Ecto neural progenitor cell (in vitro differentiated cells): Measurements from ENCODE around the gene CHRM2.

Experiments used
- DNase-seq: peaks from one replicate; pipeline ENCODE4 v3.0.0-alpha.2; 2018; ENCODE audit warnings: low spot score

The CHRM2 gene

GRCh38 chr7:136894789-136895188 is 26.3 kb downstream of the CHRM2 start:
- no peak for DNase-seq

GRCh38 chr7:136897676-136898075 is 29.2 kb downstream of the CHRM2 start:
- no peak for DNase-seq

DNA sequence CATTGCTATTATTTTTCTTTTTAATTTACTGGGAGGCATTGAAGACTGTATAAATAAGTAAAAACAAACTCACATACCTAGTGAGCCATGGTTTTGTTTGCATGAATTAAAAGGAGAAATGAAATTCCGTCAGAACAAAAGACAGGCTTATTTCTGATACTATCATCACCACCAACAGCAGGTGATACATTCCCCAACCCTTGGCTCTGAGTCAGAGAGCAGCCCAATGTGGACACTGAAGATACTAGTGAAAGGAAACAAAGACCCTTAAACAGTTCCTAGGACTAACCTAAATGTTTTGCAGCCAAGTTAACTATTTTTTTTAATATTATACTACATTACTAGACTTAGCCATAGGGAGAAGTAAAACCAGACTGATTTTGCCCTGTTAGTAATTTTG is 31.6 kb downstream of the CHRM2 start:
- DNase-seq, result no peak

DNA sequence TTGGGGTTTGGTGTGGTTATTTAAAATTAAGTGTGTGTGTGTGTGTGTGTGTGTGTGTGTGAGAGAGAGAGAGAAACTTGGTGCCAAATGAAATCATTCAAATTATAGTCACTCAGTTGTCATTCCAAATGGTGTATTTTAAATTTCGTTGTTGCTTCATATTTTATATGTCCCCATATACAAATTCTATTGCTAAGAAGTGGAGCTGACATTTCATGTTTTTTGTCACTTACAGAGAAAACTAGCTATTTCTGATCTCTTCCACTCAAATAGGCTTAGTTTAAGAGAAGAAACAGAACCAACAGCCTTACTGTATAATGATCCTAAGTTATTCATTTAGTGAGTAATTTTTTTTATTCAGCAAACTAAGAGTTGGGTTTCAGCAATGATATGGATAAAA is 42.3 kb downstream of the CHRM2 start:
- no peak for DNase-seq

- DNase-seq, result no peak
Observed at GRCh38 chr7:136911344-136911743, 42.9 kb downstream of the CHRM2 start.

DNA sequence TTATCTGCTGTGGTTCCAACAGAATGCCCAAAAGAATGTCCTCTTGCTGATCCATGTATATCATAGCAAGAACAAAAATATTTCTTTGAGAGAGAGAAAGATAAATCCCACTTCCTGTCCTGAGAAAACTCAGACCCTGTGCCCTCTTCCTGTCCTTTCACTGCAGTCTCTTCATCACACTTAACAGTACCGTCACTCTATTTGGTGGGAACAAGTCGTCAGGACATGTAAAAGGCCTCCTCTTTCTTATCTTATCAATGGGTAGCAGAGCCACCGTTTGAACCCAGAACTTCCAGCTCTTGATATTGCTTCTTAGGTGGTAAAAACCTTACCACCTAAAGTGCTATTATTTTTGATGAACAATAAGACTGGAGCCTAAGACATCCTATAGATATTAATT is 43.9 kb downstream of the CHRM2 start:
- no peak for DNase-seq

DNA sequence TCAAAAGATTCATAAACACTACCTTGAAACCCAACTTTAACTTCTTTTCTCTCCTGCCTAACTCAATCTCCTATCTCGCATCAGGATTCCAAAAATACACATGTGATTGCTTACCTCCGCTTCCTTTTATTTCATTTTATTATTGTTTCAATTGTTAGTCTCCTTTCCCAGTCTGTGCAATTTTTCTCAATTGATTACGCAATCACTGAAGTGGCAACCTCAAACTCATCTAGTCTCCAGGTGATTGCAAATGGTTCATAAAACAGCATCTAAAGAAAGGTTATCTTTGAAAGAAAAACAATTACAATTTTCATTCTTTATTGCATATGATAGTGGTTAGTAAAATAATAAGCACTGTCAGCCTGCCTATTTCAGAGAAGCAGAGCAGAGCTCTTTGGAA is 45.6 kb downstream of the CHRM2 start:
- DNase-seq, result no peak

- no peak for DNase-seq
Observed at GRCh38 chr7:136919820-136920219, 51.4 kb downstream of the CHRM2 start.

- no peak for DNase-seq
Observed at GRCh38 chr7:136923111-136923667, 54.7 kb downstream of the CHRM2 start.

DNA sequence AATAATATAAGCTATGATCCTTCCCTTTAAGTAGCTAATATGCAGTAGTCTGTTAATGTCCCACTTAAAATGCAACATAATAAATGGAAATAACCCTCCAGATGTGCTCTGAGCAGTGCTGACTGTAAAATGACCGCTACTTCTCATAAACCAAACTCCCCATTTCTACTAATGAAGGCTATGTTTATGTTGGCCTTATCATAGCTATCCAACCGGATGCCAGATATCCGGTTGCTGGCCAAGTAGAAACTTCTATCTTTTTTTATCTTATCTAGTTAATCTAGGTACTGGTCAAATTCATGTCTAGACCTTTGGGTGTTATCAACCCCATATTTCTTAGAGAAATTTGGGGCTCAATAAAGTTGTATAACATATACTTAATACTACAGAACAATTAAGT is 56.6 kb downstream of the CHRM2 start:
- no peak for DNase-seq

DNA sequence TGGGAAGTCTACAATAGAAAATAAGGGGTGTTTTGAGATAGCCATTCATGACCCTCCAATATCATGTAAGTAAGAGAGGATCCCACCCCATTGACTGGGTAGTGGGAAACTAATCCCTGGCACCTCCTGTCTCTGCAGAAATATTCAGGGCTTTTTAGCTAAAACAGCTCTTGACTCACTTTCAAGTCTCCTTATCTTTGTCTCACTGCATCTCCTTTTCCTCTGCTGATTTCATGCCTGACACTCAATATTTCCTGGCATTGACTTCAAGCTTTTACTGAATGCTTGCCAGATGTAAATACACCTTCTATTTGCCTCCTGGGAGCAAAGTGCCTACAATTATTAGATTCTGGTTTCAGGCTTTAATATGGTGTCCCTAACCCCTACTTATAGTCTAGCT is 57.1 kb downstream of the CHRM2 start:
- no peak for DNase-seq

DNA sequence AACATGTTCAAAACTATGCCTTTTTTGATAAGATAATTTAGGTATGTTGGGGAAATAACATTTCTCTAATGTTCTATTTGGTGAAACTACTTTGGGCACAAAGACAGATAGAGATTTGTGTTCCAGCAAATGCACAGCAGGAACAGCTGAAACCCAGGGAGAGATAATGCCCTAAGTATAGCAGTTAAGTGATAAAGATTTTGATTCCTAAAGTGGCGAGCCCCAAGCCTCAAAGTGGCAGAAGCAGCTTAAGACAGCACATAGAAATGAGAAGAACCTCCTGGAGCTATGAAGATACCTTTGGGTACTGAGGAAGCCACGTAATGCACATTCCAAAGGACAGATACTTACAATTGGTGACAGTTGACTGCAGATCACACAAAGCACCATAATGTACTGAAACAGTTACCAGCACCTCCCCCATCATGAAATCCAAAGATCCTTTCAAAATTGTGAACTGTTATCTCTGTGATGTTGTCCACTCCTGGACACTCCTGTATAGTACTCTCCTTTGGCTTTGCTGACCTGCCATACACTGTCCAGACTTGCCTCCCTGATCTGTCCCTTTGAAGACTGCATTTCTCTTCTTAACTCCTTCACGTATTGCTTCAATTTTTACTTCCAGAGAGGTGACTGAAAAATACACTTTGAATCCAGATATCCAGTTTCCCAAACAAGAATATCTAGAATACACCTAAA is 62.9 kb downstream of the CHRM2 start:
- DNase-seq, result no peak

DNA sequence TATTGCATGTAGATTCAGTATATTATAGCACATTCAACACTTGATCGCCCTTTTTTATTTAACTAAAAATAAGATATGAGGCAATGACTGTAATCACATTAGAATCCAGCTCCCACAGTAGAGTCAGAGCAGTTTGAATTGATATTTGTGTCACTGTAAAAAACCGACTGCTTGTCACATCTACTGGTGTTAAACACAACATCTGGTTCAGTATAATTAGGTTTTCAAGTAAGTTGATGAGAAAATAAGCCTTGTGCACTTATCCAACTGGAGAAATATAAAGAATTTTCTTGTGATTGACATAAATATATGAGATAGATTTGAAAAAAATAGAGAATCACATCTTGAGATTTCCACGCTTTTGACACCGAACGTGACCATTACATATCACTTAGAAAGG is 69.0 kb downstream of the CHRM2 start:
- no peak for DNase-seq

DNA sequence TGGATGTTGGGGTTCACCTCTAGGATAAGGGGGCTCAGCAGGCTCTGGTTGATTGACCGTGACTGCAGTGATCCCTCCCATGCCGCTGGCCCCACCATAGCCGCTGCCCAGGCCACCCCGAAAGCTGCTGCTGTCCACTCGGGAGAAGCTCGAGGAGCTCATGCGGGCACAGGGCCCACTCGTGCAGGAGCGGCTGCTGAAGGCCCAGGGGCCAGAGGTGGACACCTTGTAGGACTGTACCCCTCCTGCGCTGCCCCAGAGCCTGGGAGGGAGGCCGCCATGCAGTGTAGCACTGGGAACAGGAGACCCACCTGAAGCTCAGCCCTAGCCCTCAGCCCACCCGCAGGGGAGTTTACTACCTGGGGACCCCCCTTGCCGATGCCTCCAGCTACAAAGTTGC is 70.0 kb downstream of the CHRM2 start:
- DNase-seq, result no peak

DNA sequence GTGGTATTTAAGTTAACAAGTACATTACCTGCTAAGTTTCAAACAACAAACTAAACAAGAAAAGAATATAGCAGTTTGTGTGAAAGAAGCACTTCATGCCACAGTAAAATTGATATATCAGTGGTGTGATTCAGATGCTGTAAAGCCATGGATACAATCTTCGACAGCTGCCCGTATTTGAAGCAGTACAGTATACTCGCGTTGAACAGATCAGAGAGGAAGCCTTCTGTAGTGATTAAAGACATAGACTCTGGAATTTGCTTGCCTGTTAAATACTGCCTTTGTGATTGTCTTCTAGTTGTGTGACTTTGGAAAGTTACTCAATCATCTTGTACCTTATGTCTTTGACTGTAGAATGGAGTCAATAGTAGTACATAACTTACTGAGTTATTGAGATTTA is 71.7 kb downstream of the CHRM2 start:
- DNase-seq, result no peak

DNA sequence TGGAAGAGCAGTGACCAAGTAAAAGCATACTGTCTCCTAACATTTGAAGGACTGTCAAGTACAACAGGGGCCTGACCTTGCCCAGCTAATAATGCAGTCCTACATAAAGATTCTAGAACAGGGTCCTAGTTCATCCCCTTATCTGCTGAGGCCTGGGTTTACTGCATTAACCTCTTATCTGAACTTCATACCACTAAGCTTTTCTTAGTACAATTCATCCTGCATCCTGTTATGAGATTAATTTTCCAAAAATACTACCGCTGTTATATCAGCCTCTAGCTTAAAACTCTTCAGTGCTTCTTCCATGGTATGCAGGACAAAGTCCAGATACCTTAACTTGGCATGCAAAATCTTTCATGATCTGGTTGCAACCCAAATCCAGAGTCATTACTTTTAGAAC is 72.5 kb downstream of the CHRM2 start:
- no peak for DNase-seq

GRCh38 chr7:136941816-136942215 is 73.4 kb downstream of the CHRM2 start:
- no peak for DNase-seq

- DNase-seq, result no peak
Observed at GRCh38 chr7:136942401-136942800, 73.9 kb downstream of the CHRM2 start.

GRCh38 chr7:136942994-136943393 is 74.5 kb downstream of the CHRM2 start:
- no peak for DNase-seq

DNA sequence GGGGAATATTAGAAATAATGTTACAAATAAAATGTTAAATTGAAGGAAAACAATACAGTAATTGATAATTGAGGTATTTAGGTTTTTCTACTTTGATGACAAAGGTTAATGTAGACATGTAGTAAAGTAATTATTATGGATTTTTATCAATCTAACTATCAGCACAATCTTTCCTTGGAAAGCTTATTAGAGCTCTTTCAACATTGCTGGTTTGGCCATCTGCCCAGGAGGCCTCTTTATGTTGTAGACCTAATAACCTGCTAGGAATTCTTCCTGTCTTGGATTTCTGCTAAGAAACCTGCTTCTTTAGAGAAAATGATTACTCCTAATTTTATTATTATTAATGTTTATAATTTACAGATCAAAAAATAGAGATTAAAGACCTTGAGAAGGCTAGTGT is 78.9 kb downstream of the CHRM2 start:
- DNase-seq, result no peak

DNA sequence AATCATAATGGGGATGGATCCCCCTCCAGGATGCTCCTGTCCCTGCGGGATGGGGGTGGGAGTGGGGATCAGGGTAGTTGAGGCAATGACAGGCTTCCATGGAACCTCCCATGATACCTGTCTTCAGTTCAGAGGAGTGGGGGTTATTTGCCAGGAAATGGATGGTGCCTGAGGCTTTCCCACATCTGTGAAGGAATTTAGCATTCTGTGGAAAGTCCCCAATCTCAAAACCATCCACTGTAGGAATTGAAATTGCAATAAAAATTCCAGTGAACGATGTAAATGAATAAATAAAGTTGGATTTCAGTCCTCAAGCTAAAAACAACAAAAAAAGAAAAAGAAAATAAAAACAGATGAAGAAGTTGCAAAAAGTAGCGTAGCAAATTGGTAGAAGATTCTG is 81.9 kb downstream of the CHRM2 start:
- DNase-seq, result no peak

GRCh38 chr7:136953386-136953785 is 84.9 kb downstream of the CHRM2 start:
- DNase-seq, result no peak

DNA sequence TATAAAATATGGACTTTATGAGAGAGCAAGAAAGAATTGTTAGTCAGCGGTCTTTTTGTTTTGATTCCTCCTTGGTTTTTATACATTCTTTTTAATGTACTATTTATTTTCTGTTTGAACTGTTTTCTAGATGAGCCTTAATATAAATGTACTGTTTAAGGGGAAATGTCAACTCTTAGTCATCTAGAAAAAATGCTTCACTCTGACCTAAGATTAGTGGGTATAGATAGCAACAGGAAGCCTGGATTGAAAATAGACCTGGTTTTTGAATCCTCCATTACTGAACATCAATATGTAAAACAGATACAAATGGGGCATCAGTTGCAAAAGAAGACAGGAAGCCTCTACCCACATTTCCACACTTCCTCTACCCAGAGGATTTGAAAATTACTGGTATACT is 87.8 kb downstream of the CHRM2 start:
- no peak for DNase-seq

- DNase-seq, result no peak
Observed at GRCh38 chr7:136956671-136957070, 88.2 kb downstream of the CHRM2 start.
